Measurements from ENCODE around the gene VARS2. TPM values are rescaled to one million over a fixed set of nuclear protein-coding genes. Genes with fewer than 3 reads are reported as not detected.
A peak's percentile ranks its signal among the peaks of the same experiment; 100 is the strongest.

The VARS2 gene
- total and polyA plus RNA-seq, 9 of the 15 experiments (the other 6 are each of a cell fraction or from before 2014, with no cell fraction given) = 1.6 to 53.6 (median 29.9) TPM

DNA sequence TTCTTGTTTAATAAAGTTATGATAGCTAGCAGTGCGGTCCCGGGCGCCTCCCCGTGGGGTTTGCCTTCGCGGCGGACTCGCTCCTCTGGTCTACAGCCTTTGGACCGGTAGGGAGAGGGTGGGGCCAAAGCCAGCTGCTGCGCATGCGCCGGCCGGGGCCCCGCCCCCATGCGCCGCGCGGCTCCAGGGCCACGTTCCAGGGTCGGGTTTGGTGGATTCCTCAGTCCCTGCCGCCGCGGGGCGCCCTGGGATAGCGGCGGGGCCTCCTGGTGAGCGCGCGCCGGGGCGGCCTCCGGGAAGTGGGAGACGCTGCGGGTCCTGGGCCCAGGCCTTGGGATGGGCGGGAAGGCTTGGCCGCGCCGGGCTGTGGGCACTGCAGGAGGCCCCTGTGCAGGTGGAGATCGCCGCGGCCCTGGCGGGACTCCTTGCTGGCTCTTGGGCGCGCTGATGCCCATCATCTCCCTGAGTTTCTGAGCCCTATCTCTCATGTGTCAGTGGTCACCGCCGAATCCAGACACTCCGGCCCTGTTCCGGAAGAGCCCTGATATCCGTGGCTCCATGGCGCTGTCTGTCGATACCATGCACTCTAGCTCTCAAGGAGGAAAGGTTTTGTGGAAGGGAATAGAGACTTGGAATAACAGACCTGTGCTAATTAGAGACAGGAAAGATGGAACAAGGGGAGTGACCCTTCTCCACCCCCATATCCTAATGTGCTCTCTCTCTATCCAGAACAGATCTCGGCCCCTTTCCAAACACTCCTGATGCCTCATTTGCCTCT is at the start of gene VARS2 (continued):
- TF ChIP-seq ZNF561 (CRISPR knock-in tag; conservative IDR thresholded peaks at IDR 0.05) (no peak), RNF2 (IDR thresholded peaks at IDR 0.05) (no peak; the same call in 1 of the 2 replicates), NR3C1 (CRISPR knock-in tag; IDR thresholded peaks at IDR 0.05) (no peak), GATA2 (CRISPR knock-in tag; IDR thresholded peaks at IDR 0.05) (no peak), MTA1 (IDR thresholded peaks at IDR 0.05; ENCODE audit: borderline replicate concordance) (no peak), MTF1 (CRISPR knock-in tag; IDR thresholded peaks at IDR 0.05; ENCODE audit: borderline replicate concordance) (no peak), ATF1 (CRISPR knock-in tag; IDR thresholded peaks at IDR 0.05) (no peak), ATF1 (tag; IDR thresholded peaks at IDR 0.05) (peak; percentile 61), PTTG1 (tag; IDR thresholded peaks at IDR 0.05; ENCODE audit: low read depth) (no peak)
- TF ChIP-seq, protein P1, sequence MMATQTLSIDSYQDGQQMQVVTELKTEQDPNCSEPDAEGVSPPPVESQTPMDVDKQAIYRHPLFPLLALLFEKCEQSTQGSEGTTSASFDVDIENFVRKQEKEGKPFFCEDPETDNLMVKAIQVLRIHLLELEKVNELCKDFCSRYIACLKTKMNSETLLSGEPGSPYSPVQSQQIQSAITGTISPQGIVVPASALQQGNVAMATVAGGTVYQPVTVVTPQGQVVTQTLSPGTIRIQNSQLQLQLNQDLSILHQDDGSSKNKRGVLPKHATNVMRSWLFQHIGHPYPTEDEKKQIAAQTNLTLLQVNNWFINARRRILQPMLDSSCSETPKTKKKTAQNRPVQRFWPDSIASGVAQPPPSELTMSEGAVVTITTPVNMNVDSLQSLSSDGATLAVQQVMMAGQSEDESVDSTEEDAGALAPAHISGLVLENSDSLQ (IDR thresholded peaks at IDR 0.05) = peak; percentile 51; the same call in 1 of the 2 replicates
- TF ChIP-seq, protein P2, sequence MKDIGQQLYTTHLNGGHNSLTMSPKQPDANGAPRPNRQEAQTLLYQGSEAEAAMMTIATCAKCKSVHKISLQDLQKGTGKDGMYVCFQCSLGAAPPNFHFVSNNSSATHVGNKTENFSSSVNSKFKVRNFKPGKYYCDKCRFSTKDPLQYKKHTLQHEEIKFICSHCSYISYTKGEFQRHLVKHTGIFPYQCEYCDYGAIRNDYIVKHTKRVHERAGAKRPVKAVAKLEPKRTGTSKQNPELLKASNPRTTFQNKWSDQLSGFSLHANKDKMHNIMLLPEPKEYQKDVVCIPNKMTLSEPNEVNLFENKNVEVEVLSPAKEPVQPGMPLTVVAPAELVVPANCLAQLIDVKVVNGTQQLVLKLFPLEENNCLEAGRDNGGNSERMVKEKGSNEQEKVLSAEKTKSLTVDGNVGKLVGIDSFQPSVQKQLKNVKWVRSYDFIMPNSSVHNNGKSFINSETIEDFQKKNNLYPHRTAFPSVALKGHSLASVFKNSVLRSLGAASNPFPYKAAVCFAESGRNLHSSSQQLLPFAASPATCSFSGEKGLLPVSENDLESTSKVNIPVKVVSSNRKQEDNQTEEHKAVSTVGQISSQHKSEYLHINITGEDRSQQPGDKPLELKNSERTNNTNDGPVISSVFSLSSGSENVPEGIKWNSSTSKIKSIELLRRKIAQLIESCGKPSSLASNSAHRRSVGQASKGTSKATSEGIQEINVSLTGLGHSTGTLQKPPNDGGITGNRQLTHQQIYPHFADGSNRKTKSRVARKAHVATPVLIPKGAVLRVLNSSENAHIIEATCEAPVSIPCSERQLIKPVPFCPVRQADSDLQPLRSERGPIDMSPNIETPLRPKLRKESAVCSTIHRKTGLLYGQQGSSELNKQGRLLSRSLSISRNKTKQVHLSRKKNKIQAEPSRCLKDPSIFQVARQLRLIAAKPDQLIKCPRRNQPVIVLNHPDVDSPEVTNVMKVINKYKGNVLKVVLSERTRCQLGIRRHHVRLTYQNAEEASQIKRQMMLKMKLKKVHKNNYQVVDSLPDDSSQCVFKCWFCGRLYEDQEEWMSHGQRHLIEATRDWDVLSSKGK (CRISPR knock-in tag; IDR thresholded peaks at IDR 0.05) = no peak
- TF ChIP-seq, protein P3, sequence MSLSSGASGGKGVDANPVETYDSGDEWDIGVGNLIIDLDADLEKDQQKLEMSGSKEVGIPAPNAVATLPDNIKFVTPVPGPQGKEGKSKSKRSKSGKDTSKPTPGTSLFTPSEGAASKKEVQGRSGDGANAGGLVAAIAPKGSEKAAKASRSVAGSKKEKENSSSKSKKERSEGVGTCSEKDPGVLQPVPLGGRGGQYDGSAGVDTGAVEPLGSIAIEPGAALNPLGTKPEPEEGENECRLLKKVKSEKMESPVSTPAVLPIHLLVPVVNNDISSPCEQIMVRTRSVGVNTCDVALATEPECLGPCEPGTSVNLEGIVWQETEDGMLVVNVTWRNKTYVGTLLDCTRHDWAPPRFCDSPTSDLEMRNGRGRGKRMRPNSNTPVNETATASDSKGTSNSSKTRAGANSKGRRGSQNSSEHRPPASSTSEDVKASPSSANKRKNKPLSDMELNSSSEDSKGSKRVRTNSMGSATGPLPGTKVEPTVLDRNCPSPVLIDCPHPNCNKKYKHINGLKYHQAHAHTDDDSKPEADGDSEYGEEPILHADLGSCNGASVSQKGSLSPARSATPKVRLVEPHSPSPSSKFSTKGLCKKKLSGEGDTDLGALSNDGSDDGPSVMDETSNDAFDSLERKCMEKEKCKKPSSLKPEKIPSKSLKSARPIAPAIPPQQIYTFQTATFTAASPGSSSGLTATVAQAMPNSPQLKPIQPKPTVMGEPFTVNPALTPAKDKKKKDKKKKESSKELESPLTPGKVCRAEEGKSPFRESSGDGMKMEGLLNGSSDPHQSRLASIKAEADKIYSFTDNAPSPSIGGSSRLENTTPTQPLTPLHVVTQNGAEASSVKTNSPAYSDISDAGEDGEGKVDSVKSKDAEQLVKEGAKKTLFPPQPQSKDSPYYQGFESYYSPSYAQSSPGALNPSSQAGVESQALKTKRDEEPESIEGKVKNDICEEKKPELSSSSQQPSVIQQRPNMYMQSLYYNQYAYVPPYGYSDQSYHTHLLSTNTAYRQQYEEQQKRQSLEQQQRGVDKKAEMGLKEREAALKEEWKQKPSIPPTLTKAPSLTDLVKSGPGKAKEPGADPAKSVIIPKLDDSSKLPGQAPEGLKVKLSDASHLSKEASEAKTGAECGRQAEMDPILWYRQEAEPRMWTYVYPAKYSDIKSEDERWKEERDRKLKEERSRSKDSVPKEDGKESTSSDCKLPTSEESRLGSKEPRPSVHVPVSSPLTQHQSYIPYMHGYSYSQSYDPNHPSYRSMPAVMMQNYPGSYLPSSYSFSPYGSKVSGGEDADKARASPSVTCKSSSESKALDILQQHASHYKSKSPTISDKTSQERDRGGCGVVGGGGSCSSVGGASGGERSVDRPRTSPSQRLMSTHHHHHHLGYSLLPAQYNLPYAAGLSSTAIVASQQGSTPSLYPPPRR (CRISPR knock-in tag; IDR thresholded peaks at IDR 0.05; ENCODE audit: borderline replicate concordance) = no peak

Measured in K562 (cell line).